Stimulated activated CD4-positive, alpha-beta T cell treated with anti-CD3 and anti-CD28 coated beads, Interleukin-15, amount 100 ng/mL, for 24 hours (primary cell): ENCODE measurements around the gene CTDSP1.

Experiments used
- DNase-seq: peaks from one replicate; pipeline ENCODE4 v3.0.0-alpha.2; 2020

The CTDSP1 gene

GRCh38 chr2:218427741-218428140 lies 28.1 kb downstream of the CTDSP1 start:
- no peak for DNase-seq

- DNase-seq, result no peak
Observed at GRCh38 chr2:218428846-218429558, 29.3 kb downstream of the CTDSP1 start.

GRCh38 chr2:218429911-218430692 lies 30.4 kb downstream of the CTDSP1 start:
- DNase-seq, result no peak

- no peak for DNase-seq
Observed at GRCh38 chr2:218430721-218431120, 31.1 kb downstream of the CTDSP1 start.

- no peak for DNase-seq
Observed at GRCh38 chr2:218431878-218432277, 32.2 kb downstream of the CTDSP1 start.

- no peak for DNase-seq
Observed at GRCh38 chr2:218432676-218433365, 33.2 kb downstream of the CTDSP1 start.

GRCh38 chr2:218434456-218434855 lies 34.8 kb downstream of the CTDSP1 start:
- DNase-seq, result no peak

- DNase-seq, result no peak
Observed at GRCh38 chr2:218435003-218435982, 35.6 kb downstream of the CTDSP1 start.

GRCh38 chr2:218436992-218437391 lies 37.3 kb downstream of the CTDSP1 start:
- DNase-seq, result no peak

- DNase-seq, result no peak
Observed at GRCh38 chr2:218437969-218438368, 38.3 kb downstream of the CTDSP1 start.

- no peak for DNase-seq
Observed at GRCh38 chr2:218438596-218438995, 38.9 kb downstream of the CTDSP1 start.

GRCh38 chr2:218444692-218445357 lies 45.2 kb downstream of the CTDSP1 start:
- no peak for DNase-seq

GRCh38 chr2:218445602-218446001 lies 45.9 kb downstream of the CTDSP1 start:
- DNase-seq, result no peak

- no peak for DNase-seq
Observed at GRCh38 chr2:218446547-218446946, 46.9 kb downstream of the CTDSP1 start.

- DNase-seq, result no peak
Observed at GRCh38 chr2:218447072-218447471, 47.4 kb downstream of the CTDSP1 start.

- no peak for DNase-seq
Observed at GRCh38 chr2:218448934-218449333, 49.3 kb downstream of the CTDSP1 start.

- DNase-seq, result no peak
Observed at GRCh38 chr2:218452079-218452478, 52.4 kb downstream of the CTDSP1 start.
